ENCODE measurements around the gene SLC35F4. TPM values are rescaled to one million over a fixed set of nuclear protein-coding genes. Genes with fewer than 3 reads are reported as not detected.
"Not testable (repeated sequence)": the region's sequence is repeated elsewhere in the genome, so short reads cannot be mapped to it uniquely, and the experiment has no call there.

SLC35F4 gene
- total RNA-seq, 1 experiment from 2014 or later = not detected

- no TSS peak for BruUV-seq (replicated peaks)
- ChIA-PET POLR2A (no interaction called here), CTCF (no interaction called here)
- Histone ChIP-seq H3K4me3 (ENCODE audit: low read depth, low read length) (no peak overlapping the region), H3K4me1 (no peaks in the 10 kb centered on the region), H3K36me3 (ENCODE audit: control insufficient read depth, insufficient read depth, low read length) (no peaks in the 10 kb centered on the region), H3K27me3 (replicated peaks; ENCODE audit: control insufficient read depth, insufficient read depth, low read length) (no peaks in the 10 kb centered on the region), H3K9me3 (no peaks in the 10 kb centered on the region)
- no peak for DNase-seq
- TF ChIP-seq CTCF (IDR thresholded peaks at IDR 0.05; ENCODE audit: insufficient read depth in 1 of 2, low read depth in 1 of 2, low read length in 1 of 2, severe bottlenecking in 1 of 2, unreplicated experiment in 1 of 2) = no peak
- H3K4me1 Mint-ChIP-seq (ENCODE audit: low read depth, unreplicated experiment) = no peaks in the 10 kb centered on the region
- H3K27me3 Mint-ChIP-seq (ENCODE audit: insufficient read depth, unreplicated experiment) = peaks cover 7% of the 10 kb centered on the region
- intact Hi-C loops (cut with micrococcal nuclease; ENCODE audit: unreplicated experiment) = no loop called here
- H3K27ac Mint-ChIP-seq (ENCODE audit: unreplicated experiment) = no peak overlapping the region
- no peak overlapping the region for H3K4me3 Mint-ChIP-seq (ENCODE audit: unreplicated experiment)
- no peaks in the 10 kb centered on the region for H3K36me3 Mint-ChIP-seq (ENCODE audit: insufficient read depth, unreplicated experiment)
- H3K9me3 Mint-ChIP-seq (ENCODE audit: unreplicated experiment) = peaks cover 10% of the 10 kb centered on the region
Observed at GRCh38 chr14:57729208-57730187, 136.4 kb downstream of the SLC35F4 start.

DNA sequence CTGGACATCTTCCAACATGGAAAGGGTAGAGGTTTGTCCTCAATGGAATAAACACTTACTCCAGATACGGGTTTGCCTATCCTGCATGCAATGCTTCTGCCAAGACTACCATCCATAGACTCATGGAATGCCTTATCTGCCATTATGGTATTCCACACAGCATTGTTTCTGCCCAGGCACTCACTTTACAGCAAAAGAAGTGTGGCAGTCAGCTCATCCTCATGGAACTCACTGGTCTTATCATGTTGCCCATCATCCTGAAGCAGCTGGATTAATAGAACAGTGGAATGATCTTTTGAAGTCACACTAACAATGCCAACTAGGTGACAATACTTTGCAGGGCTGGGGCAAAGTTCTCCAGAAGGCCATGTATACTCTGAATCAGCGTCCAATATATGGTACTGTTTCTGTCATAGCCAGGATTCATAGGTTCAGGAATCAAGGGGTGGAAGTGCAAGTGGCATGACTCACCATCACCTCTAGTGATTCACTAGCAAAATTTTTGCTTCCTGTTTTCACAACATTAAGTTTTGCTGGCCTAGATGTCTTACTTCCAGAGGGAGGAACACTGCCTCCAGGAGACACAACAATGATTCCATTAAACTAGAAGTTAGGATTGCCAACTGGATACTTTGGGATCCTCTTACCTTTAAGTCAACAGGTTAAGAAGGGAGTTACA lies 140.4 kb downstream of the SLC35F4 start:
- no TSS peak for BruUV-seq (replicated peaks)
- H3K4me3 Mint-ChIP-seq (ENCODE audit: unreplicated experiment) = no peak overlapping the region
- no peak for DNase-seq
- no peaks in the 10 kb centered on the region for H3K4me1 Mint-ChIP-seq (ENCODE audit: low read depth, unreplicated experiment)
- intact Hi-C loops (cut with micrococcal nuclease; ENCODE audit: unreplicated experiment) = no loop called here
- Histone ChIP-seq H3K4me1 (no peaks in the 10 kb centered on the region), H3K4me3 (ENCODE audit: low read depth, low read length) (no peak overlapping the region), H3K9me3 (no peaks in the 10 kb centered on the region), H3K36me3 (ENCODE audit: control insufficient read depth, insufficient read depth, low read length) (no peaks in the 10 kb centered on the region), H3K27me3 (replicated peaks; ENCODE audit: control insufficient read depth, insufficient read depth, low read length) (no peaks in the 10 kb centered on the region)
- POLR2A ChIA-PET = no interaction called here
- H3K27ac Mint-ChIP-seq (ENCODE audit: unreplicated experiment) = no peak overlapping the region
- CTCF ChIA-PET = no interaction called here
- no peaks in the 10 kb centered on the region for H3K36me3 Mint-ChIP-seq (ENCODE audit: insufficient read depth, unreplicated experiment)
- peaks cover 7% of the 10 kb centered on the region for H3K27me3 Mint-ChIP-seq (ENCODE audit: insufficient read depth, unreplicated experiment)
- no peak for TF ChIP-seq CTCF (IDR thresholded peaks at IDR 0.05; ENCODE audit: insufficient read depth in 1 of 2, low read depth in 1 of 2, low read length in 1 of 2, severe bottlenecking in 1 of 2, unreplicated experiment in 1 of 2)
- peaks cover 20% of the 10 kb centered on the region for H3K9me3 Mint-ChIP-seq (ENCODE audit: unreplicated experiment)

GRCh38 chr14:57722141-57722540 lies 143.8 kb downstream of the SLC35F4 start:
- H3K27me3 ChIP-seq (replicated peaks; ENCODE audit: control insufficient read depth, insufficient read depth, low read length); BruUV-seq (replicated peaks); DNase-seq; H3K4me1 Mint-ChIP-seq (ENCODE audit: low read depth, unreplicated experiment); H3K9me3 ChIP-seq; POLR2A ChIA-PET; H3K4me3 ChIP-seq (ENCODE audit: low read depth, low read length); H3K36me3 Mint-ChIP-seq (ENCODE audit: insufficient read depth, unreplicated experiment); H3K4me3 Mint-ChIP-seq (ENCODE audit: unreplicated experiment); H3K27ac Mint-ChIP-seq (ENCODE audit: unreplicated experiment); H3K4me1 ChIP-seq; CTCF ChIA-PET; intact Hi-C loops (cut with micrococcal nuclease; ENCODE audit: unreplicated experiment); H3K36me3 ChIP-seq (ENCODE audit: control insufficient read depth, insufficient read depth, low read length); H3K27me3 Mint-ChIP-seq (ENCODE audit: insufficient read depth, unreplicated experiment): not testable (repeated sequence)
- peaks cover 16% of the 10 kb centered on the region for H3K9me3 Mint-ChIP-seq (ENCODE audit: unreplicated experiment)

Measured in Caco-2 (cell line).